ENCODE results near the gene PARVB.
"Not testable (repeated sequence)": the region's sequence is repeated elsewhere in the genome, so short reads cannot be mapped to it uniquely, and the experiment has no call there.

Gene PARVB

DNA sequence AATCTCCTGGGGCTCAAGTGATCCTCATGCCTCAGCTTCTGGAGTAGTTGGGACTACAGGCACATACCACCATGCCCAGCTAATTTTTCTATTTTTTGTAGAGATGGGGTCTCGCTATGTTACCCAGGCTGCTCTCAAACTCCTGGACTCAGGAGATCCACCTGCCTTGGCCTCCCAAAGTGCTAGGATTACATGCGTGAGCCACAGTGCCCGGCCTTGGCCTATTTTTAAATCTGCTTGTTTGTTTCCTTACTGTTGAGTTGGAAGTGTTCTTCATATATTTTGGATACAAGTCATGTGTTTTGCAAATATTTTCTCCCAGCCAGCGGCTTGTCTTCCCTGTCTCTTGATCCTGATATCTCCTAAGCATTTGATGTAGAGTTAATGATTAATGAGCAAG, 5.0 kb downstream of the PARVB start:
- no peak for DNase-seq

- no peak for DNase-seq
Observed at GRCh38 chr22:44030051-44030701, 6.1 kb downstream of the PARVB start.

DNA sequence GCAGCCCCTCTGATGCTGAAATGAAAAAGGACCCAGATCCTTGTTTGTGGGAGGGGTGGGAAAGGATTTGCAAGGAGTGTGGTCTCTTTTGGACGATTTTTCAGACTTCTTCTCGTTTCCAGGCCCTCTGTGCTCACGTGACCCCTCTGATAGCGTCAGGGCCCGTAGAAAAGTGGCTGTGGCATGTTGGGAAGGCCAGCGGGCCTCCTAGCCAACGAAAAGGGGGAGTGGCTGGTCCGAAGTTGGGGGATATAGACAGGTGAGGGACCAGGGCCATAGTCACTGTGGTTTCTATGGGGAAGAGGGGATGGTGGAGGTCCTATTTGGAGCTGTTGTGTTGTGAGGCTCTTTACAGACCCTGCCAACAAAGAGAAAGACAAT, 6.6 kb downstream of the PARVB start:
- no peak for DNase-seq

DNA sequence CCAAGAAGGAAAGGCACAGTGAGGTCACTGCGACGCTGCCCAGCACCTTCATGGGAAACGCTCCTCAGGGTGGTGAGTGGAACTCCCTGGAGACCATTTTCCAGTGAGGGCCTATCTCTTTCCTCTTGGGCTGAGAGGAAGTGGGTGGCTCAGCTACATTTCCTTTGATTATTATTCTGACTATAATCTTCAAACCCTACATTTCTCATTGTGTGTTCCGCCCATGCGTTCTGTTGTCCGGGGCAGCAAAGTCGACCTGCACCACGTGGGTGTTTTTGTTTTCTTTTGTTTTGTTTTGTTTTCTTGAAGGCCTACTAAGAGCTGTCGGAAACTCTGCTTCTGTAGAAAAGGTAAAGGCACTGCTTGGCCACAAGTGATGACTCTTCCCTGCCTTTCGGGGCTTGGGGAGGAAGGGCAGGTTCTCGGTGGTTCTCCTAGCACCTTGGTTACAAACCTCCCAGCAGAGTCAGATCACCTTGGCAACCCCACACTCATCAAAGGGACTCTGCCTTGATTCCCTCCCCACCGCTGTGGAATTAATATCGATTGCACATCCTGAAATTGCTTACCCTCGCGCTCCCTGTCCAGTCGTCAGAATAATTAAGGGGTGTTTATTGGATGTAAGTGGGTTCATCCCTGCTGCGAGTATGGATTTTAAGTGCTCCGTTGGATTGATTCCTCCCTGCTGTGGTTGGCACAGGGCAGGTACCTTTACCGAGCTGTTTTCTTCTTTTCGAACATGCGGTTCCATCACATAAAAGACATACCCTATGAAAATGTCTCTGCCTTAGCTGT, 7.3 kb downstream of the PARVB start:
- peak; percentile 17 for DNase-seq

DNA sequence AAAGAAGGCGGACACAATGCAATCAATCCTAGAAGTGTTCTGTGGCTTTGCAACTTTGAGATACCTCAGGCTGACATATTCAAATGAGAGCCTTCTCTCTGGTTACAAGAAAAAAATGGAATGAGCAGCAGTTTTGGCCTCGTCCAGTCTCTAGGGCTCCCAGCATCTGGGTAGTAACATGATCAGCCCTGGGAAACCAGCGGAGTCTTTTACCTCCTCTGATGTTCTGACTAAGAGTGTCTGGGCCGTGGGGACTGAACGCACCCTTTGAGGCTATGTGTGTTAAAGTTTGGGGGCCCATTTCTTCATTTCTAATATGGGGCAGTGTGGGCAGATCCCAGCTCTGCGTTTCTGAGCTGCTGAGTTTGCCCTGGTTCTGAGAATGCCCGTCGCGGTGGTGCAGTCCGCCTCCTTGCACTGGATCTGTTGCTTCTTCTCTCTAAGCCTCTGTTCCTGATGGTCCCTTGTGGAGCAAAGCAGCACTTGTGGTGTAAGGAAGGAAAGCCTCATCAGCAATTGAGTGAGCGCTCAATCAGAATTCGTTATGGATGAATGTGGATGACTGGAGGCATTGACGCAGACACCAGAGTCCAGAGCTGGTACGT, 8.1 kb downstream of the PARVB start:
- DNase-seq = no peak

DNA sequence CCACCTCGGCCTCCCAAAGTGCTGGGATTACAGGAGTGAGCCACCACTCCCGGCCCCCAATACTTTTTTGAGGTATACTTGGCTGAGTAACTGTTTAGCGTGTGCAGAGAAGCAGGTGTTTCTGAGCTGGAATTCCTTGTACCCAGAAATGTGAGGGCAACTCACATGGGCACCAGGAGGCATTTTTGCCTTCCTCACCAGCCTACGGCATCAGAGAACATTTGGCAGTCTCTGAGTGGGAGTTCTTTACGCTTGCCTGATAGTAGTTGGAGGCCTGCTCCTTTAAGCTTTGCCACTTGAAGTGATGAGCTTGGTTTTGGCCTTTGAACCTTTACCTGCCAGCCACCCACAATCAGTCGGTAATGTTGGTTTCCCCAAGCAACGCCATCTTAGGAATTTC, 9.2 kb downstream of the PARVB start:
- DNase-seq = no peak

- DNase-seq = no peak
Observed at GRCh38 chr22:44033694-44034093, 9.6 kb downstream of the PARVB start.

- DNase-seq = no peak
Observed at GRCh38 chr22:44037519-44038375, 13.6 kb downstream of the PARVB start.

DNA sequence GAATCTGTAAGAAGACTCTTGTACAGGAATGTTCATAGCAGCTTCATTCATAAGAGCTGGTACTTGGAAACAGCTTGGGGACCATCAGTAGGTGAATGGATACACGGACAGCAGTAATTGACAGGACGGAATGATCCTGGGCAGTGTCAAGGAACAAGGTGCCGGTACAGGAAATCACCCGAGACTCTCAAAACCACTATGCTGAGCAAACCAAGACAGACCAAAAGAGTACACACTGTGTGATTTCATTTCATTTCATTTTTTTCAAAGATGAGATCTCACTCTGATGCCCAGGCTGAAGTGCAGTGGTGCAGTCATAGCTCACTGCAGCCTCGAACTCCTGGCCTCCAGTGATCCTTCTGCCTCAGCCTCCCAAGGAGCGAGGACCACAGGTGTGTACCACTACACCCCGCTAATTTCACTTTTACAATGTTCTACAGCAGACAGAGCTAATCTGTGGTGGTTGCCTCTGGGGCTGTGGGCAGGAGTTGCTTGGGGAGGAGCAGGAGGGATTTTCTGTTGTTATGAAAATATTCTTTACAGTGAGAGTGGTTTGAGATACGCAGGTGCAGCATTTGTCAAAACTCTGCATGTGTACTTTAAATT, 15.6 kb downstream of the PARVB start:
- DNase-seq = no peak

- no peak for DNase-seq
Observed at GRCh38 chr22:44042249-44043218, 18.4 kb downstream of the PARVB start.

DNA sequence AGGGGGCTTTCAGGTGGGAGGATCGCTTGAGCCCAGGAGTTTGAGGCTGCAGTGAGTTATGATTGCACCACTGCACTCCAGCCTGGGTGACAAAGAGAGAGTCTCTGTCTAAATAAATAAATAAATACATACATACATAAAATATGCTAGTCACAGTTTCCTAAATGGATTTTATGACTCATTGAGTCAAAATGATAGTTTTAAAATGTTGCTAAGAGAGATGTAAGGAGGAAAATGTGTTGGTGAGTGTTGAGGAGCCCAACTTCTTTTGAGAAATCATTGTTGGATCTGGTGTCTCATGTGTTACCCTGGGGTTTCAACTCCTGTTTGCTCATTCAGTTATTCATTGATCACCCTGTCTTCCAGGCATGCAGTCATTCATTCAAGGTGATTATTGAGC, 21.0 kb downstream of the PARVB start:
- no peak for DNase-seq

DNA sequence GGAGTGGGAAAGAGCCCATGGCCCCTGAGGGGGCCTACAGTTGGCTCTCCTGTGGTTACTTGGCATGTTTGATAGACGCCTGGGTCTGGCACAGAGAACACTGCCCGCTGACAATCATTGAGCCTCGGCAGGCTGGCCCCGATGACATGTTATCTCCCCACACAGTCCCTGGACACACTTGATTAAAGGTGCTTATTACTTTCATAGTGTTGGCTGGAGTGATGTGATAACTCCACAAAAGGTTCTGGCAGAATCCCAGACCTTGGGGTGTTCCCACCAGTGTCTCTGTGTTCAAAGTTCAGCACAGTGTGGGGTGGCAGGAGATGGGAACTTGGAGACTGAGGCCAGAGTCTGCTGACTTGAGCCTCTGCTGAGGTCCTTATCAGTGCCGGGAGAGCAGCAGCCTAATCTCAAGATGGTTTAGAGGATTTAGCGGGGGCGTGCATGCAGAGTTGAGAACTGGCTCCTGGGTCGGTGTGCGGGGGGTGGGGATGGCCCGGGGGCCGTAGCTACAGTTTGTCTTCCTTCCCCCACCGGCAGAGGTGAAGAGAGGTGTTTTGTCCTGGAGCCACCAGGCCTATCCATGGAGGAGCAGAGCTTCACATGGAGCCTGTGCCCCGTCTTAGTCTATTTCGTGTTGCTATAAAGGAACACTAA, 22.5 kb downstream of the PARVB start:
- no peak for DNase-seq

DNA sequence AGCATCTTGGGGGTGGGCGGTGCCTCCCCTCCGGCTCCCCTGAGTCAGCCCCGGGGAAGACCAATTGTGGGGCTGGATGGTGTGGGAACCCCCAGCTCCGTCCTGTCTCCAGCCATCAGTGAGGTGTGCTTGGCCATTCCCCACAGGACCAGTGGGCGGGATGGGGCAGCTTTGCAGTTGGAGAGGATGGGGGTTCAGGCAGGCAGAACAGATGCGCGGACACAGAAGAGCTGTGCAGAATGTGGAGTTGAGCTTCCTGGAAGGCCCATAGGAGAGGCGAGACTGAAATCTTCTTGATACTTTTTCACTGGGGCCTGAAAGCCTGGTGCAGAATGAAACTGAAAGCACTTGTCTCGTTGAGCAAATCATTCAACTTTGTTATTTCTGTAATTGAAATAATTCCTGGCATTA, 23.8 kb downstream of the PARVB start:
- DNase-seq = no peak

DNA sequence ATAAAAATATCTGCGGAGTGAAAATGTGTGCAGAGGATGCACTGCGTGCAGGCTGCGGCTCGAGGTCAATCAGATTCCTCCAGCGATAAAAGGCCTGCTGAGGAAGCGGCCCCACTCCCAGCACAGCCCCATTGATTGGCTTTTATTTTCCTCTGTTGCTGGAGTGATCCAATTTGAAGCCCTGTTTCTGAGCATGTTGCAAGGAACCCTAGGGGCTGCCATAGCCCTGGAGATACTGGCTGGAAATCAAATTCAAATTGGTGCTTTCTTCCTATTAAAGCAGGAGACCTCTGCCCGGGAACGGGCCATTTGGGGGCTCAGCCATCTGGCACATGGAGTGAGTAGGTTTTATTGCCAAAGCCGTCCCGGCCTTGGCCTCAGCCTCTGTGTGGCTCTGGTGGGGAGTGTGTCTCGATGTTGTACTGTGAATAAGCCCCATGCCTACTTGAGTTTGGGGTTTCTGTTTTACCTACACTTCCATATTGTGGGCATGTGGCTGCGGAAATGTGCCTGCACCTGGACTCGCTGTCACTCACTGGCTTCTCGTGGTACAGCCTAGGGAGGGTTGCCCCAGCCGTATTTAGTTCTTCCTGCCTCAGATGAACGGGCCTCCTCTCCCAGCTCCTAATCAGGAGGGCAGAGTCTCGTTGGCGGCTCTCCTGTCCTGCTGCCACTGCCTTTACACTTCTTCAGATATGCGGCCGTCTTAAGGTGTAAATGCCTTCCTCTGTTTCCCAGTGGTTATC, 25.6 kb downstream of the PARVB start:
- DNase-seq = no peak

DNA sequence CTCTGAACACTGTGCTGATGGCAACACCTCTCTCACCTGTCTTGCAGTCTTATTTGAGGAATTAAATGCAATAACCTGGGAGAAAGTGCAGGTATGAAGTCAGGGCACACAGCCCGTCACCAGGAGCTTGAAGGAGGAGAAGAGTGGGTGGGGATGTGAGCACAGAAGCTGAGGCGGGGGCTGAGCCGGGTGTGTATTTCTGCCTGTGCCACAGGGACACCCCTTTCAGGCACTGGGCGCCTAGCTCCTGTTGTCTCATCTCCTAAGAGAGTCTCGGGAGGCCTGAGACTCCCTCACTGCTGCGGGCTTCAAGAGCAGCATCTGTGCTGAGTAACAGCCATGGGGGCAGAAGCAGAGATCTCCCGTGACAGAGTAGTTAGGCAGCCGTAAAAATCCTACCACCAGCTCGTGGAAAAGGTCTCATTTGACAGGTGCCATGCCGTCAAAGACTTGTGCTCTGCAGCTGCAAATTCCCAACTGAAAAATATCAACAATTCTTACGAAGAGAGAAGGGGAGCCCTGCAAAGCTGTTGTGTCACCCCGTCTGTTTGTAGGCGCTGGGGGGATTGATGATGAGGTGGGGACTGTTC, 26.8 kb downstream of the PARVB start:
- no peak for DNase-seq

- no peak for DNase-seq
Observed at GRCh38 chr22:44051358-44051757, 27.3 kb downstream of the PARVB start.

GRCh38 chr22:44051961-44052360, 27.9 kb downstream of the PARVB start:
- no peak for DNase-seq

DNA sequence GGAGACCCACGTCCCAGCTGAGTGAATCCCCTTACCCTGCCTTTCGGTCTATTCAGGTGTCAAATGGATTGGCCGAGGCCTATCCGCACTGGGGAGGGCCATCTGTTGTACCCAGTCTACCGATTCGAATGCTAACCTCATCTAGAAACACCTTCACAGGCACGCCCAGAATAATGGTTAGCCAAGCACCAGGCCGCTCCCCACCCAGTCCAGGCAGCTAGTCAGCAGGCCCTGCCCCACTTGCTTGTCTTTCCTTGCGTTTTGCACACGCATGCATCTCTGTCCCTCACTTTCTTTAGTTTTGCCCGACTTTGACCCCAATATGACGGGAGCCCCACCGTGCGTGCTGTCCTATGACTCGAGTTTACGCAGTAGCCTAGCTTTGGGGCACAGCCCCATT, 31.7 kb downstream of the PARVB start:
- no peak for DNase-seq

- DNase-seq = not testable (repeated sequence)
Observed at GRCh38 chr22:44056649-44057048, 32.5 kb downstream of the PARVB start.

Measured in activated naive CD4-positive, alpha-beta T cell treated with Interleukin-2 at 50 U/mL for 16 hours (primary cell).